Measurements from ENCODE around the gene CLSTN3. TPM values are rescaled to one million over a fixed set of nuclear protein-coding genes. Genes with fewer than 3 reads are reported as not detected.
"Not testable (repeated sequence)": the region's sequence is repeated elsewhere in the genome, so short reads cannot be mapped to it uniquely, and the experiment has no call there.

CLSTN3 gene
- total and polyA plus RNA-seq, 2 donors (not counting 1 experiment from before 2014, with no cell fraction given), result 31.7 to 36.5 TPM

DNA sequence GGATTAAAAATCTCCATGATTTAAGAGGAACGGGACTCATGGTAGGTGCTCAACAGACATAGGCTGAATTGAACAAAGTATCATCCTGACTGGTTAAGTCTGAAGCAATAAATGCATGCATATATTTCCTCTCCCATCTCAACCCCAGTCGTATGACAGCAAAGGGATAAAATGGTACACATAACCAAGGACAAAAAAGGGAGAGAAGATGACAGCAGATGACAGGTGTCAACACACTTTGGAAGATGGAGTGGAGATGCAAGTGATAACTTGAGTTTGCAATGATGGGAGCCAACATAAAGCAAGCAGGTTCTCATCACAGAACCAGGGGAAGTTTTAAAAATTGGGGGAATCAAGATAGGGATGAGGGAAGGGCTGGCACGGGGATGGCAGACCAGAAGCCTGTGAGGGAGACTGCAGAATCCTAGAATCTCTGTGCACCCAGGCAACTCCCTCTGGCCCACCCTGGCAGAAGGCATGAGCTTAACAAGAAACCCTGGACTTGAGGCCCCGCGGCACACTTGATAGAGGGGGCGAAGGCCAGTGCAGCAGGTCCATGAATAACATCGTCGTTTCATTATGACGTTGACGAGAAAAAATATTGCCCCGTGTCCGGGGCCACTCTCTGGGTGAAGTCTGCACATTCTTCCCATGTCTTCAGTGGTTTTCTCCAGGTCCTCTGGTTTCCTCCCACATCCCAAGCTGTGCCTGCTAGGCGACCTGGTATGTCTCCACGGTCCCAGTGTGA is 26.2 kb upstream of the CLSTN3 start:
- no peak overlapping the region for H2AFZ ChIP-seq (ENCODE audit: insufficient read depth, low read depth, low read length, poor library complexity, severe bottlenecking)
- no peak overlapping the region for H3K4me3 ChIP-seq (ENCODE audit: control extremely low read depth in 1 of 5, extremely low read depth in 1 of 5, insufficient read depth in 1 of 5, low read depth in 2 of 5, low read length in 4 of 5)
- Mint-ChIP-seq H3K27ac (no peak overlapping the region), H3K9me3 (ENCODE audit: insufficient read depth) (peaks cover 4% of the 10 kb centered on the region), H3K4me3 (no peak overlapping the region), H3K4me1 (peaks cover 18% of the 10 kb centered on the region), H3K27me3 (no peaks in the 10 kb centered on the region)
- no peak for TF ChIP-seq EZH2 (IDR thresholded peaks at IDR 0.05; ENCODE audit: borderline replicate concordance, insufficient read depth, low read depth, low read length, poor library complexity, severe bottlenecking)
- TF ChIP-seq, protein P1, sequence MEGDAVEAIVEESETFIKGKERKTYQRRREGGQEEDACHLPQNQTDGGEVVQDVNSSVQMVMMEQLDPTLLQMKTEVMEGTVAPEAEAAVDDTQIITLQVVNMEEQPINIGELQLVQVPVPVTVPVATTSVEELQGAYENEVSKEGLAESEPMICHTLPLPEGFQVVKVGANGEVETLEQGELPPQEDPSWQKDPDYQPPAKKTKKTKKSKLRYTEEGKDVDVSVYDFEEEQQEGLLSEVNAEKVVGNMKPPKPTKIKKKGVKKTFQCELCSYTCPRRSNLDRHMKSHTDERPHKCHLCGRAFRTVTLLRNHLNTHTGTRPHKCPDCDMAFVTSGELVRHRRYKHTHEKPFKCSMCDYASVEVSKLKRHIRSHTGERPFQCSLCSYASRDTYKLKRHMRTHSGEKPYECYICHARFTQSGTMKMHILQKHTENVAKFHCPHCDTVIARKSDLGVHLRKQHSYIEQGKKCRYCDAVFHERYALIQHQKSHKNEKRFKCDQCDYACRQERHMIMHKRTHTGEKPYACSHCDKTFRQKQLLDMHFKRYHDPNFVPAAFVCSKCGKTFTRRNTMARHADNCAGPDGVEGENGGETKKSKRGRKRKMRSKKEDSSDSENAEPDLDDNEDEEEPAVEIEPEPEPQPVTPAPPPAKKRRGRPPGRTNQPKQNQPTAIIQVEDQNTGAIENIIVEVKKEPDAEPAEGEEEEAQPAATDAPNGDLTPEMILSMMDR (IDR thresholded peaks at IDR 0.05), result no peak
- ChIA-PET CTCF (interaction anchor here (1.9 kb wide), 1 partner anchor 9 kb away, joined by 13 read pairs; no protein-coding TSS in a partner anchor), POLR2A (no interaction called here)
- peaks cover 6 to 7% of the 10 kb centered on the region in 2 donors for H3K4me1 ChIP-seq (ENCODE audit: control insufficient read depth in 2 of 2, insufficient read depth in 2 of 2, low read length in 2 of 2)
- ATAC-seq (ENCODE audit: low read depth) (no peak), DNase-seq (no peak)
- H3K27me3 ChIP-seq (replicated peaks in 1 of 4; ENCODE audit: control extremely low read depth in 1 of 4, control insufficient read depth in 3 of 4, insufficient read depth in 4 of 4, low read length in 3 of 4), result no peaks in the 10 kb centered on the region
- 96% methylated on average over 10 of the region's 14 CpGs for WGBS (ENCODE audit: insufficient coverage)
- no peak overlapping the region for H3K9ac ChIP-seq (ENCODE audit: low read length)
- peaks cover 0 to 7% of the 10 kb centered on the region in 2 experiments for H3K36me3 ChIP-seq (replicated peaks in 1 of 2; ENCODE audit: control extremely low read depth in 1 of 2, control insufficient read depth in 1 of 2, extremely low read depth in 1 of 2, insufficient read depth in 2 of 2, low read length in 1 of 2)
- H4K20me1 ChIP-seq (ENCODE audit: control insufficient read depth, insufficient read depth, low read length, poor library complexity, severe bottlenecking), result no peaks in the 10 kb centered on the region
- peaks cover 1% of the 10 kb centered on the region for H3K79me2 ChIP-seq (ENCODE audit: control insufficient read depth, insufficient read depth, low read length)
- intact Hi-C loops (cut with micrococcal nuclease), result no loop called here
- no peak overlapping the region for H3K4me2 ChIP-seq (replicated peaks; ENCODE audit: low read depth, low read length, poor library complexity, severe bottlenecking)
- H3K27ac ChIP-seq (ENCODE audit: low read length in 2 of 2), result no peak overlapping the region
- H3K9me3 ChIP-seq (ENCODE audit: control extremely low read depth in 1 of 3, control insufficient read depth in 2 of 3, insufficient read depth in 1 of 3, low read length in 2 of 3), result peaks cover 0 to 2% (median 0%) of the 10 kb centered on the region in 3 donors

DNA sequence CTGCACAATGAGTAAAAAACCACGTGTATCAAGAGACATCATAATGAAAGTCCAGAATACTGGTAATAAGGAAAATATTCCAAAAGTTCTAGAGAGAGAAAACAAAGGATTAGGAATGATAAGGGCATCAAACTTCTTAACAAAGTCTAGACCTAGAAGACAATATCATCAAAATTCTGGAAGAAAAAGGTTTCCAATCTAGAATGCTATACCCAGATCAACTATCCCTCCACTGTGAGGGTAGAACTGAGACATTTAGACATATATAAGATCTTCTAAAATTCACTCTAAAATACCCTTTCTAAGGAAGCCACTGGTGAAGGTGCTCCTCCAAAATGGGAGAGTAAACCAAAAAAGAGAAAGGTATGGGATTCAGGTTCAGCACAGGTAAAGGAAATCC is 24.1 kb upstream of the CLSTN3 start:
- no peak overlapping the region for H3K27ac ChIP-seq (ENCODE audit: low read length in 2 of 2)
- Mint-ChIP-seq H3K9me3 (ENCODE audit: insufficient read depth) (peaks cover 4% of the 10 kb centered on the region), H3K27ac (no peak overlapping the region), H3K4me1 (peaks cover 24% of the 10 kb centered on the region), H3K4me3 (no peak overlapping the region), H3K27me3 (no peaks in the 10 kb centered on the region)
- intact Hi-C loops (cut with micrococcal nuclease), result no loop called here
- no peak for TF ChIP-seq EZH2 (IDR thresholded peaks at IDR 0.05; ENCODE audit: borderline replicate concordance, insufficient read depth, low read depth, low read length, poor library complexity, severe bottlenecking)
- TF ChIP-seq, protein P1 (IDR thresholded peaks at IDR 0.05), result no peak
- ChIA-PET POLR2A (no interaction called here), CTCF (interaction anchor here (3.6 kb wide), 1 partner anchor 181 kb away, joined by 27 read pairs; no protein-coding TSS in a partner anchor)
- no peak overlapping the region for H3K9ac ChIP-seq (ENCODE audit: low read length)
- no peaks in the 10 kb centered on the region for H4K20me1 ChIP-seq (ENCODE audit: control insufficient read depth, insufficient read depth, low read length, poor library complexity, severe bottlenecking)
- ATAC-seq (ENCODE audit: low read depth), result no peak
- no peak for DNase-seq
- no peak overlapping the region for H3K4me3 ChIP-seq (ENCODE audit: control extremely low read depth in 1 of 5, extremely low read depth in 1 of 5, insufficient read depth in 1 of 5, low read depth in 2 of 5, low read length in 4 of 5)
- no peak overlapping the region for H3K4me2 ChIP-seq (replicated peaks; ENCODE audit: low read depth, low read length, poor library complexity, severe bottlenecking)
- no CpG with 5 or more reads among the region's 1 CpG for WGBS (ENCODE audit: insufficient coverage)
- no peaks in the 10 kb centered on the region for H3K27me3 ChIP-seq (replicated peaks in 1 of 4; ENCODE audit: control extremely low read depth in 1 of 4, control insufficient read depth in 3 of 4, insufficient read depth in 4 of 4, low read length in 3 of 4)
- H2AFZ ChIP-seq (ENCODE audit: insufficient read depth, low read depth, low read length, poor library complexity, severe bottlenecking), result no peak overlapping the region
- H3K9me3 ChIP-seq (ENCODE audit: control extremely low read depth in 1 of 3, control insufficient read depth in 2 of 3, insufficient read depth in 1 of 3, low read length in 2 of 3), result peaks cover 0 to 2% (median 0%) of the 10 kb centered on the region in 3 donors
- peaks cover 0 to 3% of the 10 kb centered on the region in 2 experiments for H3K36me3 ChIP-seq (replicated peaks in 1 of 2; ENCODE audit: control extremely low read depth in 1 of 2, control insufficient read depth in 1 of 2, extremely low read depth in 1 of 2, insufficient read depth in 2 of 2, low read length in 1 of 2)
- peaks cover 12 to 15% of the 10 kb centered on the region in 2 donors for H3K4me1 ChIP-seq (ENCODE audit: control insufficient read depth in 2 of 2, insufficient read depth in 2 of 2, low read length in 2 of 2)
- peaks cover 18% of the 10 kb centered on the region for H3K79me2 ChIP-seq (ENCODE audit: control insufficient read depth, insufficient read depth, low read length)

DNA sequence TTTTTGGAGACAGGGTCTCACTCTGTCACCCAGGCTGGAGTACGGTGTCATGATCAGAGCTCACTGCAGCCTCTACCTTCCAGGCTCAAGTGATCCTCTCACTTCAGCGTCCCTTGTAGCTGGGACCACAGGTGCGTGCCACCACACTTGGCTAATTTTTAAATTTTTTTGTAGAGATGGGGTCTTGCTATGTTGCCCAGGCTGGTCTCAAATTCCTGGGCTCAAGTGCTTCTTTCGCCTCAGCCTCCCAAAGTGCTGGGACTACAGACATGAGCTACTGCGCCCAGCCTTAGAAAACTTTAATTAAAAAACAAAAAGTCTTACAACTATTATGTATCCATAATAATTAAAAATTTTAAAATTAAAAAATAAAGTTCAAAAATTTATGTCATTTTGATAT is 23.0 kb upstream of the CLSTN3 start:
- H3K4me2 ChIP-seq (replicated peaks; ENCODE audit: low read depth, low read length, poor library complexity, severe bottlenecking); ATAC-seq (ENCODE audit: low read depth); H3K9me3 ChIP-seq (ENCODE audit: control extremely low read depth in 1 of 3, control insufficient read depth in 2 of 3, insufficient read depth in 1 of 3, low read length in 2 of 3); H3K27me3 Mint-ChIP-seq; H4K20me1 ChIP-seq (ENCODE audit: control insufficient read depth, insufficient read depth, low read length, poor library complexity, severe bottlenecking); intact Hi-C loops (cut with micrococcal nuclease); H3K36me3 ChIP-seq (replicated peaks in 1 of 2; ENCODE audit: control extremely low read depth in 1 of 2, control insufficient read depth in 1 of 2, extremely low read depth in 1 of 2, insufficient read depth in 2 of 2, low read length in 1 of 2); H3K27ac ChIP-seq (ENCODE audit: low read length in 2 of 2); H3K9ac ChIP-seq (ENCODE audit: low read length); DNase-seq; H3K27me3 ChIP-seq (replicated peaks in 1 of 4; ENCODE audit: control extremely low read depth in 1 of 4, control insufficient read depth in 3 of 4, insufficient read depth in 4 of 4, low read length in 3 of 4); H2AFZ ChIP-seq (ENCODE audit: insufficient read depth, low read depth, low read length, poor library complexity, severe bottlenecking); H3K4me3 ChIP-seq (ENCODE audit: control extremely low read depth in 1 of 5, extremely low read depth in 1 of 5, insufficient read depth in 1 of 5, low read depth in 2 of 5, low read length in 4 of 5); H3K27ac Mint-ChIP-seq; H3K9me3 Mint-ChIP-seq (ENCODE audit: insufficient read depth): not testable (repeated sequence)
- H3K4me3 Mint-ChIP-seq, result peak overlapping the region; percentile 32
- peaks cover 24% of the 10 kb centered on the region for H3K4me1 Mint-ChIP-seq
- 100% methylated on average over 2 of the region's 5 CpGs for WGBS (ENCODE audit: insufficient coverage)
- CTCF ChIA-PET, result interaction anchor here (0.6 to 3.6 kb wide), 15 partner anchors 14 to 426 kb away, joined by 3 to 35 read pairs (median 6); partner anchors contain the start of genes C12orf57, C1R, LPCAT3 and MLF2
- H3K4me1 ChIP-seq (ENCODE audit: control insufficient read depth in 2 of 2, insufficient read depth in 2 of 2, low read length in 2 of 2), result peaks cover 12 to 15% of the 10 kb centered on the region in 2 donors
- POLR2A ChIA-PET, result interaction anchor here (1.3 to 2.0 kb wide), 2 partner anchors 89 to 240 kb away, joined by 4 to 5 read pairs; partner anchors contain the start of genes LPCAT3 and TPI1
- peaks cover 18% of the 10 kb centered on the region for H3K79me2 ChIP-seq (ENCODE audit: control insufficient read depth, insufficient read depth, low read length)
